Endothelial cell of hepatic sinusoid (primary cell): ENCODE results near the gene GRIA4.

Experiments used
- in situ Hi-C: cut with HindIII; loops from 2 replicates; pipeline ENCODE4 v1.10.0; 2017; ENCODE audit warnings: low sequenced_read_pairs

GRIA4 gene

GRCh38 chr11:105609832-105610781 is at the start of gene GRIA4:
Gene GRIA4 (plus strand): TSS chr11:105610073. CDS start chr11:105610998, 925 bp downstream.
- in situ Hi-C loops: no loop called here

- in situ Hi-C loops: no loop called here
Observed at GRCh38 chr11:105573091-105573490, 36.8 kb upstream of the GRIA4 start.

GRCh38 chr11:105574974-105575373 is 34.9 kb upstream of the GRIA4 start:
- in situ Hi-C loops: no loop called here

GRCh38 chr11:105577641-105578040 is 32.2 kb upstream of the GRIA4 start:
- in situ Hi-C loops: no loop called here

- in situ Hi-C loops: no loop called here
Observed at GRCh38 chr11:105579111-105579510, 30.8 kb upstream of the GRIA4 start.

GRCh38 chr11:105582497-105582896 is 27.4 kb upstream of the GRIA4 start:
- in situ Hi-C loops: no loop called here

GRCh38 chr11:105588001-105588400 is 21.9 kb upstream of the GRIA4 start:
- in situ Hi-C loops: no loop called here

- in situ Hi-C loops: no loop called here
Observed at GRCh38 chr11:105589346-105589745, 20.5 kb upstream of the GRIA4 start.

- in situ Hi-C loops: no loop called here
Observed at GRCh38 chr11:105592035-105592434, 17.8 kb upstream of the GRIA4 start.

GRCh38 chr11:105598371-105598770 is 11.5 kb upstream of the GRIA4 start:
- in situ Hi-C loops: no loop called here

GRCh38 chr11:105603156-105603555 is 6.7 kb upstream of the GRIA4 start:
- in situ Hi-C loops: no loop called here

- in situ Hi-C loops: no loop called here
Observed at GRCh38 chr11:105609341-105609781, 512 bp upstream of the GRIA4 start.

- in situ Hi-C loops: no loop called here
Observed at GRCh38 chr11:105610871-105611571, 1.1 kb downstream of the GRIA4 start.

- in situ Hi-C loops: no loop called here
Observed at GRCh38 chr11:105611572-105612441, 1.9 kb downstream of the GRIA4 start.

- in situ Hi-C loops: no loop called here
Observed at GRCh38 chr11:105612771-105613170, 2.9 kb downstream of the GRIA4 start.

GRCh38 chr11:105613183-105613582 is 3.3 kb downstream of the GRIA4 start:
- in situ Hi-C loops: no loop called here

- in situ Hi-C loops: no loop called here
Observed at GRCh38 chr11:105618343-105618955, 8.6 kb downstream of the GRIA4 start.

GRCh38 chr11:105619556-105619955 is 9.7 kb downstream of the GRIA4 start:
- in situ Hi-C loops: no loop called here

- in situ Hi-C loops: no loop called here
Observed at GRCh38 chr11:105622016-105622415, 12.1 kb downstream of the GRIA4 start.

- in situ Hi-C loops: no loop called here
Observed at GRCh38 chr11:105632316-105632715, 22.4 kb downstream of the GRIA4 start.
